HG03095 (cell line): ENCODE results near the gene IGLL1.
"Not testable (repeated sequence)": the region's sequence is repeated elsewhere in the genome, so short reads cannot be mapped to it uniquely, and the experiment has no call there.

Source experiments
- ATAC-seq: cut with Tn5 transposase; IDR thresholded peaks from one replicate; pipeline ENCODE4 v1.9.1; 2021; ENCODE audit warnings: moderate library complexity; ENCODE audit not compliant: unreplicated experiment

Gene IGLL1

GRCh38 chr22:23591846-23592245, 11.8 kb upstream of the IGLL1 start:
- ATAC-seq, result no peak

GRCh38 chr22:23591201-23591791, 11.2 kb upstream of the IGLL1 start:
- ATAC-seq, result no peak

- no peak for ATAC-seq
Measured at GRCh38 chr22:23583836-23584235, 3.7 kb upstream of the IGLL1 start.

GRCh38 chr22:23583153-23583552, 3.1 kb upstream of the IGLL1 start:
- no peak for ATAC-seq

GRCh38 chr22:23581260-23581650, 1.2 kb upstream of the IGLL1 start:
- ATAC-seq, result no peak

GRCh38 chr22:23580576-23581259, 628 bp upstream of the IGLL1 start:
- ATAC-seq, result no peak

- ATAC-seq, result no peak
Measured at GRCh38 chr22:23579280-23579679, 810 bp downstream of the IGLL1 start.

- no peak for ATAC-seq
Measured at GRCh38 chr22:23578306-23578705, 1.8 kb downstream of the IGLL1 start.

GRCh38 chr22:23576681-23577080, 3.4 kb downstream of the IGLL1 start:
- no peak for ATAC-seq

GRCh38 chr22:23575601-23576000, 4.5 kb downstream of the IGLL1 start:
- ATAC-seq, result no peak

GRCh38 chr22:23574877-23575276, 5.2 kb downstream of the IGLL1 start:
- no peak for ATAC-seq

GRCh38 chr22:23574371-23574811, 5.7 kb downstream of the IGLL1 start:
- ATAC-seq, result no peak

GRCh38 chr22:23573701-23574235, 6.3 kb downstream of the IGLL1 start:
- ATAC-seq, result not testable (repeated sequence)

GRCh38 chr22:23573106-23573505, 7.0 kb downstream of the IGLL1 start:
- not testable (repeated sequence) for ATAC-seq

GRCh38 chr22:23571486-23571885, 8.6 kb downstream of the IGLL1 start:
- ATAC-seq, result no peak

GRCh38 chr22:23570681-23571080, 9.4 kb downstream of the IGLL1 start:
- no peak for ATAC-seq

- ATAC-seq, result no peak
Measured at GRCh38 chr22:23569716-23570115, 10.4 kb downstream of the IGLL1 start.

GRCh38 chr22:23569291-23569690, 10.8 kb downstream of the IGLL1 start:
- ATAC-seq, result no peak

GRCh38 chr22:23566705-23567475, 13.2 kb downstream of the IGLL1 start:
- ATAC-seq, result no peak

- no peak for ATAC-seq
Measured at GRCh38 chr22:23565915-23566704, 14.0 kb downstream of the IGLL1 start.
